Hepatocyte (in vitro differentiated cells): ENCODE results near the gene AGBL4. TPM values are rescaled to one million over a fixed set of nuclear protein-coding genes. Genes with fewer than 3 reads are reported as not detected.

ENCODE experiments used
- DNase-seq: peaks from one replicate; pipeline ENCODE4 v3.0.0-alpha.2; 2016; ENCODE audit warnings: low spot score
- H2AFZ ChIP-seq: fragments of 200-600 bp; sonication (generic); 2 replicates; pipeline ENCODE4 v1.6.0; 2016; ENCODE audit warnings: antibody characterized with exemption, mild to moderate bottlenecking
- H3K27ac ChIP-seq: fragments of 200-600 bp; sonication (generic); 2 replicates; pipeline ENCODE4 v1.5.1; 2016; ENCODE audit warnings: mild to moderate bottlenecking
- H3K27me3 ChIP-seq: fragments of 200-600 bp; sonication (generic); 2 replicates; pipeline ENCODE4 v1.6.1; 2016
- H3K36me3 ChIP-seq: fragments of 200-600 bp; sonication (generic); replicated peaks from 2 replicates; pipeline ENCODE4 v1.5.1; 2016; ENCODE audit warnings: low read depth; ENCODE audit not compliant: insufficient read depth
- H3K4me1 ChIP-seq: fragments of 200-600 bp; sonication (generic); 2 replicates; pipeline ENCODE4 v1.5.1; 2016; ENCODE audit warnings: mild to moderate bottlenecking, moderate library complexity; ENCODE audit not compliant: insufficient read depth
- H3K4me2 ChIP-seq: fragments of 200-600 bp; sonication (generic); 2 replicates; pipeline ENCODE4 v1.6.0; 2016
- H3K4me3 ChIP-seq: fragments of 200-600 bp; sonication (generic); 2 replicates; pipeline ENCODE4 v1.5.1; 2016; ENCODE audit warnings: mild to moderate bottlenecking
- H3K79me2 ChIP-seq: fragments of 200-600 bp; sonication (generic); 2 replicates; pipeline ENCODE4 v1.6.0; 2017; ENCODE audit warnings: mild to moderate bottlenecking
- H3K9me2 ChIP-seq: fragments of 200-600 bp; sonication (generic); replicated peaks from 2 replicates; pipeline ENCODE4 v1.6.0; 2017; ENCODE audit warnings: mild to moderate bottlenecking; ENCODE audit not compliant: insufficient read depth
- H3K9me3 ChIP-seq: fragments of 200-600 bp; sonication (generic); 2 replicates; pipeline ENCODE4 v1.5.1; 2016; ENCODE audit warnings: low read depth, mild to moderate bottlenecking
- H4K20me1 ChIP-seq: fragments of 200-600 bp; sonication (generic); 2 replicates; pipeline ENCODE4 v1.6.0; 2016; ENCODE audit warnings: mild to moderate bottlenecking; ENCODE audit not compliant: insufficient read depth, poor library complexity, severe bottlenecking
- EZH2 ChIP-seq: fragments of 200-600 bp; sonication (generic); IDR thresholded peaks from 2 replicates; pipeline ENCODE4 v1.6.1; 2016; ENCODE audit warnings: antibody characterized with exemption, mild to moderate bottlenecking, borderline replicate concordance
- EZH2phosphoT487 ChIP-seq: fragments of 200-600 bp; sonication (generic); IDR thresholded peaks from one replicate; pipeline ENCODE4 v1.6.1; 2018; ENCODE audit warnings: antibody characterized with exemption, mild to moderate bottlenecking, low read depth, moderate library complexity; ENCODE audit not compliant: unreplicated experiment, severe bottlenecking
- WGBS: methylation state at CpG from one replicate; pipeline ENCODE4 v1.1.6; 2016; ENCODE audit warnings: low lambda C conversion rate; ENCODE audit errors: missing lambda C conversion rate; 5-methylcytosine and 5-hydroxymethylcytosine counted together
- polyA plus RNA-seq: library from polyadenylated mRNA; unstranded; fragments of >200 nt; fragmentation: Nextera tagmentation; extraction: Ambion mirVana; gene quantifications from 2 replicates; pipeline ENCODE4 v1.2.1, GENCODE V29; 2016
- total RNA-seq: library from RNA; depleted of rRNA; stranded (reverse); fragments of >200 nt; gene quantifications from 2 replicates; pipeline ENCODE4 v1.2.3, GENCODE V29; 2014
- TF ChIP-seq, protein P1 (sequence below): fragments of 200-600 bp; sonication (generic); IDR thresholded peaks from 2 replicates; pipeline ENCODE4 v1.5.1; 2016; ENCODE audit warnings: antibody characterized with exemption, mild to moderate bottlenecking; ENCODE audit not compliant: poor library complexity

Gene AGBL4
- total and polyA plus RNA-seq, 2 experiments from 2014 or later, result 0.50 to 0.73 TPM

DNA sequence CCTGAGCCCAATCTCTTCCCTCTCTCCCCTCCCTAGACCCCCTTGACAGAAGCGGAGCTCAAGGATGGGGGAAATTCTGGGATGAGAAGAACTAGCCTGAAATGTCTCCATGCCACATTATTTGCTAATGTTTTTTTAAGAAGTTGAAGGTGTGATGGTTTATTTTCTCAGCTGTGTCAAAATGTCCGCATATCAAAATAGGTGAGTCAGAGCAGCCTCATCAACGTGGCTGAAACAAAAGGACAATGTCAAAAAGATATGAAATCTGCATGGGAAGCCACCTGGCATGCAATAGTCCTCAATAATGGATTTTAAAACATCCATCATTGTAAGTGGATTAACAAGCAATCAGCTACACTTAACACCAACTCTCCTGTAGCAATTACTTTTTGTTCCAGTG, 1348.5 kb downstream of the AGBL4 start:
- WGBS, result 74% methylated on average over 3 of the region's 3 CpGs
- H3K9me2 ChIP-seq, result no peaks in the 10 kb centered on the region
- H2AFZ ChIP-seq, result no peak overlapping the region
- no peaks in the 10 kb centered on the region for H4K20me1 ChIP-seq
- H3K36me3 ChIP-seq, result no peaks in the 10 kb centered on the region
- H3K4me3 ChIP-seq, result no peak overlapping the region
- H3K4me1 ChIP-seq, result peaks cover 3% of the 10 kb centered on the region
- H3K27ac ChIP-seq, result no peak overlapping the region
- no peak overlapping the region for H3K4me2 ChIP-seq
- TF ChIP-seq EZH2phosphoT487, result no peak
- TF ChIP-seq, protein P1, sequence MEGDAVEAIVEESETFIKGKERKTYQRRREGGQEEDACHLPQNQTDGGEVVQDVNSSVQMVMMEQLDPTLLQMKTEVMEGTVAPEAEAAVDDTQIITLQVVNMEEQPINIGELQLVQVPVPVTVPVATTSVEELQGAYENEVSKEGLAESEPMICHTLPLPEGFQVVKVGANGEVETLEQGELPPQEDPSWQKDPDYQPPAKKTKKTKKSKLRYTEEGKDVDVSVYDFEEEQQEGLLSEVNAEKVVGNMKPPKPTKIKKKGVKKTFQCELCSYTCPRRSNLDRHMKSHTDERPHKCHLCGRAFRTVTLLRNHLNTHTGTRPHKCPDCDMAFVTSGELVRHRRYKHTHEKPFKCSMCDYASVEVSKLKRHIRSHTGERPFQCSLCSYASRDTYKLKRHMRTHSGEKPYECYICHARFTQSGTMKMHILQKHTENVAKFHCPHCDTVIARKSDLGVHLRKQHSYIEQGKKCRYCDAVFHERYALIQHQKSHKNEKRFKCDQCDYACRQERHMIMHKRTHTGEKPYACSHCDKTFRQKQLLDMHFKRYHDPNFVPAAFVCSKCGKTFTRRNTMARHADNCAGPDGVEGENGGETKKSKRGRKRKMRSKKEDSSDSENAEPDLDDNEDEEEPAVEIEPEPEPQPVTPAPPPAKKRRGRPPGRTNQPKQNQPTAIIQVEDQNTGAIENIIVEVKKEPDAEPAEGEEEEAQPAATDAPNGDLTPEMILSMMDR, result no peak
- TF ChIP-seq EZH2, result no peak
- H3K9me3 ChIP-seq, result no peaks in the 10 kb centered on the region
- DNase-seq, result no peak
- H3K79me2 ChIP-seq, result no peaks in the 10 kb centered on the region
- no peaks in the 10 kb centered on the region for H3K27me3 ChIP-seq

DNA sequence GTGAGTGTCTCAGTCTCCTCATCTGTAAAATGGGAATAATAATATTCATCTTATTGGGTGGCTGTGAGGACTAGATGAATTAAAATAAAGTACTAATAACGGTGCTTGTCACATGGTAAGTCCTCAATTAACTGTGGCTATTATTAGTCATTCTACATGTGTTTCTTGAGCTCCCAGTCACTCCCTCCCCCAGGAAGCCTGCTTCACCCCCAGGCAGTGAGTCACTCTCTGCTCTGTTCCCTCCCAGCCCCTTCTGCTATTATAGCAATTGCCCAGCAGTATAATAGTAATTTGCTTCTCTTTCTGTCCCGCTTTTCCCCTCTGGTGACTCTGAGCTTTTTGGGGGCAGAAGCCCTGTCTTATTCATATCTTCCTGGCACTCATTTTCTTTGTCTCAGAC, 1349.1 kb downstream of the AGBL4 start:
- Histone ChIP-seq H3K79me2 (no peaks in the 10 kb centered on the region), H3K4me3 (no peak overlapping the region), H3K27ac (no peak overlapping the region), H2AFZ (no peak overlapping the region), H4K20me1 (no peaks in the 10 kb centered on the region), H3K4me2 (no peak overlapping the region), H3K27me3 (no peaks in the 10 kb centered on the region), H3K4me1 (peaks cover 2% of the 10 kb centered on the region), H3K9me3 (no peaks in the 10 kb centered on the region), H3K9me2 (no peaks in the 10 kb centered on the region), H3K36me3 (no peaks in the 10 kb centered on the region)
- WGBS, result 88% methylated on average over 2 of the region's 2 CpGs
- no peak for DNase-seq
- TF ChIP-seq EZH2phosphoT487, result no peak
- no peak for TF ChIP-seq EZH2
- TF ChIP-seq, protein P1, result no peak

DNA sequence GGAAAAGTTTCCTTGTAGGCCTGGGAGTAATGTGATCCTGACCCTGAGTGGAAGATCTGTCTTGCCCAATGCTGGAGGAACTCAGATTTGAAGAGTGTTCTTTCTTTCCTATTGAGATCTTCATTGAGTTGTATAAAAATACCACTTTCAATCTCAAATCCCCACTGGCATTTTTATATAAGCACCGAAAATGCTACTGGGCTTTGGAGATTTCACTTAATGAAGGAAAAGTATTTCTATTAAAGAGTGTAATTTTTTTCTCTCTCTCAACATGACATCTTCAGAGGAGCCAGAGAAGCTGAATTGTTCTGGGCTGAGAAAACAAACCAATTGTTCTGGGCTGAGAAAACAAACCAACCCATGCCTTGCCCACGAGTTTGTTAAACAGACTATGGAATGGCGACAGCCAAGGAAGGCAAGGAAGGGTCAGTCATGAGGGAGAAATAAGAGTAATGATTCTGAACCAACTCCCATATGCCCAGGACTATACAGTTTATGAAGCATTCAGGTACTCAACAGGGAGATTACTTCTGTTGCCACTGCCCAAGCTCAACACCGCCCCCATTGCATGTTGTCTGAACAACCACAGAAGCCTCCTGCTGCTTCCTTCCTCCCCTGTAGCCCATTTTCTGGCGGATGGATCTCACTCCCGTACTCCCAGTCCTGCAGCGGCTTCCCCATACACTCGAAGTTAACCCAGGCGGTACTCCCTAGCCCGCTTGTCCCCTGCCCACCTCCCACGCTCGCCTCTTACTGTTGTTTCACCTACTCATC, 1350.2 kb downstream of the AGBL4 start:
- Histone ChIP-seq H3K79me2 (no peaks in the 10 kb centered on the region), H3K4me1 (no peaks in the 10 kb centered on the region), H3K9me3 (no peaks in the 10 kb centered on the region), H3K4me3 (no peak overlapping the region), H3K9me2 (no peaks in the 10 kb centered on the region), H3K4me2 (no peak overlapping the region), H3K36me3 (no peaks in the 10 kb centered on the region), H3K27ac (no peak overlapping the region), H3K27me3 (no peaks in the 10 kb centered on the region), H2AFZ (no peak overlapping the region), H4K20me1 (no peaks in the 10 kb centered on the region)
- TF ChIP-seq EZH2 (no peak), EZH2phosphoT487 (no peak)
- TF ChIP-seq, protein P1, result peak; percentile 19
- peak; percentile 30 for DNase-seq
- WGBS, result 50% methylated on average over 12 of the region's 12 CpGs
